ENCODE results near the gene BDKRB1. TPM values are rescaled to one million over a fixed set of nuclear protein-coding genes. Genes with fewer than 3 reads are reported as not detected.

BDKRB1 gene
- total RNA-seq, 1 donor from 2014 or later, result not detected

DNA sequence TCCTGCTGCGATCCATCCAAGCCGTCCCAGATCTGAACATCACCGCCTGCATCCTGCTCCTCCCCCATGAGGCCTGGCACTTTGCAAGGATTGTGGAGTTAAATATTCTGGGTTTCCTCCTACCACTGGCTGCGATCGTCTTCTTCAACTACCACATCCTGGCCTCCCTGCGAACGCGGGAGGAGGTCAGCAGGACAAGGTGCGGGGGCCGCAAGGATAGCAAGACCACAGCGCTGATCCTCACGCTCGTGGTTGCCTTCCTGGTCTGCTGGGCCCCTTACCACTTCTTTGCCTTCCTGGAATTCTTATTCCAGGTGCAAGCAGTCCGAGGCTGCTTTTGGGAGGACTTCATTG, 8.2 kb downstream of the BDKRB1 start:
- TF ChIP-seq, protein P1, sequence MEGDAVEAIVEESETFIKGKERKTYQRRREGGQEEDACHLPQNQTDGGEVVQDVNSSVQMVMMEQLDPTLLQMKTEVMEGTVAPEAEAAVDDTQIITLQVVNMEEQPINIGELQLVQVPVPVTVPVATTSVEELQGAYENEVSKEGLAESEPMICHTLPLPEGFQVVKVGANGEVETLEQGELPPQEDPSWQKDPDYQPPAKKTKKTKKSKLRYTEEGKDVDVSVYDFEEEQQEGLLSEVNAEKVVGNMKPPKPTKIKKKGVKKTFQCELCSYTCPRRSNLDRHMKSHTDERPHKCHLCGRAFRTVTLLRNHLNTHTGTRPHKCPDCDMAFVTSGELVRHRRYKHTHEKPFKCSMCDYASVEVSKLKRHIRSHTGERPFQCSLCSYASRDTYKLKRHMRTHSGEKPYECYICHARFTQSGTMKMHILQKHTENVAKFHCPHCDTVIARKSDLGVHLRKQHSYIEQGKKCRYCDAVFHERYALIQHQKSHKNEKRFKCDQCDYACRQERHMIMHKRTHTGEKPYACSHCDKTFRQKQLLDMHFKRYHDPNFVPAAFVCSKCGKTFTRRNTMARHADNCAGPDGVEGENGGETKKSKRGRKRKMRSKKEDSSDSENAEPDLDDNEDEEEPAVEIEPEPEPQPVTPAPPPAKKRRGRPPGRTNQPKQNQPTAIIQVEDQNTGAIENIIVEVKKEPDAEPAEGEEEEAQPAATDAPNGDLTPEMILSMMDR (conservative IDR thresholded peaks at IDR 0.05), result no peak
- H3K27me3 Mint-ChIP-seq (ENCODE audit: low read depth), result peaks cover 7% of the 10 kb centered on the region
- no peak overlapping the region for H3K27ac Mint-ChIP-seq (ENCODE audit: unreplicated experiment)

DNA sequence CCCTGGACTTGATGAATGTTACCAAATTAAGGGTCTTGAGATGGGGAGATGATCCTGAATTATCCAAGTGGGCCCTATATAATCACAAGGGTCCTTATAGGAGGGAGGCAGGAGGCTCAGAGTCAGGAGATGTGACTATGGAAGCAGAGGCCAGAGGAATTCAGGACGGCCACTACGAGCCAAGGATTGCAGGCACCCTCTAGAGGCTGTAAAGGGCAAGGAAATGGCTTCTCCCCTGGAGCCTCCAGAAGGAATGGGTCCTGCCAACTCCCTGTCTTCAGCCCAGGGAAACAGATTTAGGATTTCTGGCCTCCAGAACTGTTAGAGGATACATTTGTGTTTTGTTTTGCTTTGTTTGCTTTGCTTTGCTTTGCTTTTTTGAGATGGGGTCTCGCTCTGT, 8.8 kb downstream of the BDKRB1 start:
- H3K36me3 Mint-ChIP-seq (ENCODE audit: low read depth), result peaks cover 3% of the 10 kb centered on the region
- no peak overlapping the region for H3K4me3 Mint-ChIP-seq
- H3K4me1 Mint-ChIP-seq, result no peaks in the 10 kb centered on the region
- TF ChIP-seq, protein P1 (conservative IDR thresholded peaks at IDR 0.05), result no peak
- no peak for DNase-seq (ENCODE audit: low read depth, low spot score)
- H3K9me3 Mint-ChIP-seq, result peaks cover 4% of the 10 kb centered on the region
- H3K27me3 Mint-ChIP-seq (ENCODE audit: low read depth), result peaks cover 7% of the 10 kb centered on the region
- H3K27ac Mint-ChIP-seq (ENCODE audit: unreplicated experiment), result no peak overlapping the region

More for the DNA sequence above, 8.2 kb downstream of the BDKRB1 start:
- no peak for DNase-seq (ENCODE audit: low read depth, low spot score)
- Mint-ChIP-seq H3K4me3 (no peak overlapping the region), H3K36me3 (ENCODE audit: low read depth) (peaks cover 3% of the 10 kb centered on the region), H3K4me1 (no peaks in the 10 kb centered on the region), H3K9me3 (peaks cover 4% of the 10 kb centered on the region)

DNA sequence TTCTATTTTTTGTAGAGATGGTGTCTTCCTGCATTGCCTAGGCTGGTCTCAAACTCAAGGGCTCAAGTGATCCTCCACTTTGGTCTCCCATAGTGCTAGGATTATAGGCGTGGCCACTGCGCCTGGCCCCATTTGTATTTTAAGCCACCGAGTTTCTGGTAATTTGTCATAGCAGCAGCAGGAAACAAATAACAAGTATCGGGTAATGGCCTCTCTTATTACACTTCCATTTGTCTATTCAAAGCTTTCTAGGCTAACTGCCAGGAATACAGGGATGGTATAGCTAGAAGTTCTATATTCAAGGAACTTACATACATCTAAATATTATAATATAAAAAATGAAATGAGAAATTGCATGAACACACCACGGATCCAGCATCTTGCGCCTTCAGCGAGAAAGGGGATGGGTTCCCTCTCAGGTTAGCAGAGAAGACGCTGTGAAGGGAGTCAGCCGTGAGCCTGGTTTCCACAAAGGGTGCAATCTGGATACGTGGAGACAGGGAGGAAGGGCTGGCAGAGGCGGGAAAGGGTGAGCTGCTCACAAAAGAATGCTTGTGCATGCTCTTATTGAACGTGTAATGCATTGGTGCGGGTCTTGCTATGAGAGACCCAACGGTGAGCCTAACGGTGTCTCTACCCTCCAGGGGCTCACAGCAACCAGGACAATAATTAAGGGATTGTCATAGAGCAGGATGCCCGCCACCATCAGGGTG, 9.5 kb downstream of the BDKRB1 start:
- Mint-ChIP-seq H3K4me3 (no peak overlapping the region), H3K36me3 (ENCODE audit: low read depth) (peaks cover 3% of the 10 kb centered on the region), H3K27ac (ENCODE audit: unreplicated experiment) (no peak overlapping the region), H3K4me1 (no peaks in the 10 kb centered on the region), H3K9me3 (peaks cover 4% of the 10 kb centered on the region), H3K27me3 (ENCODE audit: low read depth) (peaks cover 6% of the 10 kb centered on the region)
- DNase-seq (ENCODE audit: low read depth, low spot score), result no peak
- TF ChIP-seq, protein P1 (conservative IDR thresholded peaks at IDR 0.05), result no peak

DNA sequence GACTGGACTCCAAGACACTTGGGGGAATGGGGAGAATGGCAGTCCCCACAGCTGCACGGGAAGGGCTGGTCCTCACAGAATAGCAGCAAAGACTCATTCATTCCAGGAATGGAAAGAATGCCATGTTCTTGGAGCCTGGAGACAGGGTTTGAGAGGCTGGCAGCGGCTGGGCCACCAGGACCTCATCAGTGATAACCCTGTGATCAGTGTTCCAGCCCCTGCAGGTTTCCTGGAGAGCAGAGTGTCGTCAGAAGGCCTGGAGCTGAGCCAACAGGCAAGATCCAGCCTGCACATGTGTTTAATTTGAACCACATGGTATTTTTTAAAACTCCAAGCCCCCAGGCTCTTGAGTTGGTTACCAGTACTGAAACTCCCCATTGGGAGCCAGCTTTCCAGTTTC, 11.3 kb downstream of the BDKRB1 start:
- Mint-ChIP-seq H3K4me1 (no peaks in the 10 kb centered on the region), H3K27ac (ENCODE audit: unreplicated experiment) (no peak overlapping the region), H3K4me3 (no peak overlapping the region), H3K36me3 (ENCODE audit: low read depth) (no peaks in the 10 kb centered on the region), H3K9me3 (peaks cover 4% of the 10 kb centered on the region), H3K27me3 (ENCODE audit: low read depth) (no peaks in the 10 kb centered on the region)
- DNase-seq (ENCODE audit: low read depth, low spot score), result no peak
- TF ChIP-seq, protein P1 (conservative IDR thresholded peaks at IDR 0.05), result no peak

DNA sequence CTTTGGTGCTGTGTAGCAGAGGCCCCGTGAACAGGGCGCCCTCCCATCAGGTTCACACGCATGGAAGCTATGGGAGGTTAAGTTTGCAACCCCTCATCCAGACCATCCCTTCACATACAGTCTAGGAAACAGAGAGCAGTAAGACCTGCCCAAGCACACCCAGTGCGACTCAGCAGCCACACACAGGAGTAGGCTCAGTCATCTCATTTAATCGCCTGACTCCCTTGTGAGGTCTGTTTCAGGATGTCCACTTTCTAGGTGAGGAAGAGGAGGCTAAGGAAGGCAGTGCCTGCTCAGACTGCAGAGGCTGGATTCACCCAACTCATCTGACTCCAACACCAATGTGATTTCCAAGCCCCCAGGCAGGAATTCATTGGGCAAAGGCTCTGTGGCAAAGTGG, 11.9 kb downstream of the BDKRB1 start:
- TF ChIP-seq, protein P1 (conservative IDR thresholded peaks at IDR 0.05), result no peak
- Mint-ChIP-seq H3K4me1 (no peaks in the 10 kb centered on the region), H3K27me3 (ENCODE audit: low read depth) (no peaks in the 10 kb centered on the region), H3K4me3 (no peak overlapping the region), H3K9me3 (peaks cover 4% of the 10 kb centered on the region), H3K27ac (ENCODE audit: unreplicated experiment) (no peak overlapping the region), H3K36me3 (ENCODE audit: low read depth) (no peaks in the 10 kb centered on the region)
- no peak for DNase-seq (ENCODE audit: low read depth, low spot score)
